H9 (cell line): ENCODE measurements around the gene TIAM1. TPM values are rescaled to one million over a fixed set of nuclear protein-coding genes. Genes with fewer than 3 reads are reported as not detected.

Experiments
- DNase-seq: peaks from one replicate; pipeline ENCODE4 v3.0.0-alpha.2; 2017
- H2AFZ ChIP-seq: one replicate; pipeline ENCODE4 v1.6.1; 2013; ENCODE audit warnings: mild to moderate bottlenecking, low read length, control low read depth, moderate library complexity
- H2AK5ac ChIP-seq: 2 replicates; pipeline ENCODE4 v1.6.1; 2013; ENCODE audit warnings: low read length, control low read depth, mixed read lengths; ENCODE audit not compliant: insufficient read length
- H2BK120ac ChIP-seq: one replicate; pipeline ENCODE4 v1.6.1; 2013; ENCODE audit warnings: low read depth, mild to moderate bottlenecking, low read length, control low read depth, inconsistent platforms; ENCODE audit not compliant: poor library complexity, severe bottlenecking
- H2BK12ac ChIP-seq: 2 replicates; pipeline ENCODE4 v1.6.1; 2013; ENCODE audit warnings: low read length, control low read depth, mixed read lengths, low read depth; ENCODE audit not compliant: insufficient read length
- H2BK15ac ChIP-seq: 2 replicates; pipeline ENCODE4 v1.6.1; 2013; ENCODE audit warnings: low read depth, low read length, control low read depth
- H2BK20ac ChIP-seq: one replicate; pipeline ENCODE4 v1.6.1; 2013; ENCODE audit warnings: low read depth, mild to moderate bottlenecking, low read length, control low read depth, inconsistent platforms; ENCODE audit not compliant: poor library complexity, severe bottlenecking
- H2BK5ac ChIP-seq: 2 replicates; pipeline ENCODE4 v1.6.1; 2013; ENCODE audit warnings: low read length, control low read depth, mixed read lengths; ENCODE audit not compliant: insufficient read length
- H3K14ac ChIP-seq: 2 replicates; pipeline ENCODE4 v1.6.1; 2013; ENCODE audit warnings: low read length, control low read depth; ENCODE audit not compliant: insufficient read depth
- H3K18ac ChIP-seq: 2 replicates; pipeline ENCODE4 v1.6.1; 2013; ENCODE audit warnings: low read depth, mild to moderate bottlenecking, mixed read lengths, low read length, control low read depth; ENCODE audit not compliant: insufficient read length
- H3K23ac ChIP-seq: 2 replicates; pipeline ENCODE4 v1.6.1; 2013; ENCODE audit warnings: low read length, control low read depth, mixed read lengths, low read depth; ENCODE audit not compliant: insufficient read length
- H3K23me2 ChIP-seq: 2 replicates; pipeline ENCODE4 v1.6.1; 2013; ENCODE audit warnings: low read depth, mild to moderate bottlenecking, mixed read lengths, low read length, control low read depth; ENCODE audit not compliant: insufficient read length, poor library complexity, severe bottlenecking
- H3K27ac ChIP-seq: 2 replicates; pipeline ENCODE4 v1.5.1; 2013; ENCODE audit warnings: low read length, control low read depth, mixed read lengths, low read depth; ENCODE audit not compliant: insufficient read length
- H3K27me3 ChIP-seq: 2 replicates; pipeline ENCODE4 v1.6.1; 2013; ENCODE audit warnings: low read length, control low read depth, inconsistent platforms; ENCODE audit not compliant: insufficient read depth
- H3K4ac ChIP-seq: 2 replicates; pipeline ENCODE4 v1.6.1; 2013; ENCODE audit warnings: low read depth, mild to moderate bottlenecking, control low read depth, inconsistent platforms, low read length, moderate library complexity
- H3K4me1 ChIP-seq: 2 replicates; pipeline ENCODE4 v1.6.1; 2013; ENCODE audit warnings: low read length, control low read depth, inconsistent platforms; ENCODE audit not compliant: insufficient read depth
- H3K4me2 ChIP-seq: 2 replicates; pipeline ENCODE4 v1.6.1; 2013; ENCODE audit warnings: low read length, control low read depth, mixed read lengths; ENCODE audit not compliant: insufficient read length, insufficient read depth
- H3K56ac ChIP-seq: 2 replicates; pipeline ENCODE4 v1.6.1; 2013; ENCODE audit warnings: low read depth, mild to moderate bottlenecking, mixed read lengths, low read length, control low read depth; ENCODE audit not compliant: insufficient read length
- H3K79me1 ChIP-seq: 2 replicates; pipeline ENCODE4 v1.6.1; 2013; ENCODE audit warnings: low read depth, mild to moderate bottlenecking, moderate library complexity, low read length, control low read depth, inconsistent platforms; ENCODE audit not compliant: insufficient read depth, poor library complexity, severe bottlenecking
- H3K79me2 ChIP-seq: 2 replicates; pipeline ENCODE4 v1.6.1; 2013; ENCODE audit warnings: low read length, control low read depth, inconsistent platforms; ENCODE audit not compliant: insufficient read depth
- H3K9ac ChIP-seq: 2 replicates; pipeline ENCODE4 v1.6.1; 2013; ENCODE audit warnings: low read length, control low read depth, mixed read lengths; ENCODE audit not compliant: insufficient read length; ENCODE audit errors: extremely low read depth
- H3K9me3 ChIP-seq: one replicate; pipeline ENCODE4 v1.6.1; 2013; ENCODE audit warnings: low read depth, low read length, inconsistent platforms; ENCODE audit not compliant: control insufficient read depth
- H3T11ph ChIP-seq: one replicate; pipeline ENCODE4 v1.6.1; 2013; ENCODE audit warnings: mild to moderate bottlenecking, low read length, control low read depth, inconsistent platforms
- H4K20me1 ChIP-seq: one replicate; pipeline ENCODE4 v1.6.1; 2013; ENCODE audit not compliant: control insufficient read depth, insufficient read length, insufficient read depth
- H4K5ac ChIP-seq: 2 replicates; pipeline ENCODE4 v1.6.1; 2013; ENCODE audit warnings: low read depth, mild to moderate bottlenecking, mixed read lengths, low read length, control low read depth; ENCODE audit not compliant: insufficient read length
- H4K8ac ChIP-seq: replicated peaks from 2 replicates; pipeline ENCODE4 v1.6.1; 2013; ENCODE audit warnings: low read length, control low read depth, mixed read lengths, low read depth; ENCODE audit not compliant: insufficient read length
- H4K91ac ChIP-seq: 2 replicates; pipeline ENCODE4 v1.6.1; 2013; ENCODE audit warnings: low read depth, mild to moderate bottlenecking, moderate library complexity, mixed read lengths, low read length, control low read depth; ENCODE audit not compliant: insufficient read length
- H3K27ac Mint-ChIP-seq, 3 experiments: 2 replicates in 2 of 3; 3 replicates in 1 of 3; pipeline ENCODE4 v1.8.0; 2020 to 2021; ENCODE audit warnings: mixed read lengths in 3 of 3, mild to moderate bottlenecking in 1 of 3, moderate library complexity in 1 of 3
- H3K27me3 Mint-ChIP-seq: 2 replicates; pipeline ENCODE4 v1.8.0; 2021; ENCODE audit warnings: low read depth, mild to moderate bottlenecking, moderate library complexity, mixed read lengths
- H3K36me3 Mint-ChIP-seq, 3 experiments: 2 replicates in 2 of 3; 3 replicates in 1 of 3; pipeline ENCODE4 v1.8.0; 2020 to 2021; ENCODE audit warnings: low read depth in 3 of 3, mixed read lengths in 3 of 3; ENCODE audit not compliant: insufficient read depth in 1 of 3
- H3K4me1 Mint-ChIP-seq, 2 experiments: 2 replicates each; pipeline ENCODE4 v1.8.0; 2020; ENCODE audit warnings: mixed read lengths in 2 of 2
- H3K4me3 Mint-ChIP-seq, 2 experiments: 2 replicates in 1 of 2; 3 replicates in 1 of 2; pipeline ENCODE4 v1.8.0; 2020 to 2021; ENCODE audit warnings: mild to moderate bottlenecking in 2 of 2, mixed read lengths in 2 of 2, moderate library complexity in 1 of 2
- H3K9me3 Mint-ChIP-seq, 2 experiments: 2 replicates in 1 of 2; 3 replicates in 1 of 2; pipeline ENCODE4 v1.8.0; 2020; ENCODE audit warnings: mild to moderate bottlenecking in 2 of 2, mixed read lengths in 2 of 2, moderate library complexity in 1 of 2
- WGBS: extraction: QIAGEN DNeasy Blood & Tissue Kit; methylation state at CpG from one replicate; pipeline ENCODE4 v1.1.7; 2013; ENCODE audit warnings: missing lambda C conversion rate, low lambda C conversion rate, mixed read lengths; ENCODE audit not compliant: insufficient read length; ENCODE audit errors: extremely low coverage; 5-methylcytosine and 5-hydroxymethylcytosine counted together
- total RNA-seq: library from RNA; stranded (reverse); gene quantifications from 2 replicates; pipeline ENCODE4 v1.2.1, GENCODE V29; 2021
- TF ChIP-seq, protein P1 (sequence below): fragments of 200-600 bp; sonication (generic); conservative IDR thresholded peaks from 3 replicates; pipeline ENCODE4 v1.8.0; 2021; ENCODE audit warnings: antibody characterized with exemption, mild to moderate bottlenecking

TIAM1 gene
- total RNA-seq, 1 experiment from 2014 or later, result 23.1 TPM

DNA sequence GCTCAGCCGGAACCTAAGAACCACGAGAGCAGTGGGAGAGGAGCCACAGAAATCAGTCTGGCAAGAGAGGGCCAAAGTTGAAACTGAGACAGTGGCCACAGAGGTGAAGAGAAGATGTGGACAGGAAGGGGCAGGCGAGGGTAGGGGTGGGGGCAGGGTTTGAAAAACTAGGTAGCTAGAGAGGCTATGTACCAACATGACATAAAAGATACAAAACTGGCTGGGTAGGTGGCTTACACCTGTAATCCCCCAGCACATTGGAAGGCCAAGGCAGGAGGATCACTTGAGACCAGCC is 28.4 kb upstream of the TIAM1 start:
- no peak for DNase-seq
- H3T11ph ChIP-seq, result no peak overlapping the region
- no peak overlapping the region for H2BK20ac ChIP-seq
- no peak overlapping the region for H2BK5ac ChIP-seq
- no peak overlapping the region for H2BK120ac ChIP-seq
- H4K20me1 ChIP-seq, result no peaks in the 10 kb centered on the region
- Mint-ChIP-seq H3K27me3 (no peaks in the 10 kb centered on the region), H3K4me3 (no peak overlapping the region), H3K27ac (no peak overlapping the region), H3K4me1 (peaks cover 8 to 14% of the 10 kb centered on the region in 2 experiments), H3K36me3 (no peaks in the 10 kb centered on the region), H3K9me3 (no peaks in the 10 kb centered on the region)
- no peak overlapping the region for H3K27ac ChIP-seq
- no peak overlapping the region for H3K56ac ChIP-seq
- H4K91ac ChIP-seq, result no peak overlapping the region
- no peak overlapping the region for H2BK15ac ChIP-seq
- H4K5ac ChIP-seq, result no peak overlapping the region
- no peak overlapping the region for H3K4ac ChIP-seq
- no peaks in the 10 kb centered on the region; the same call in 1 of the 2 replicates for H3K4me1 ChIP-seq
- no peaks in the 10 kb centered on the region for H3K79me1 ChIP-seq
- no peaks in the 10 kb centered on the region for H3K23me2 ChIP-seq
- H3K79me2 ChIP-seq, result no peaks in the 10 kb centered on the region
- TF ChIP-seq, protein P1, sequence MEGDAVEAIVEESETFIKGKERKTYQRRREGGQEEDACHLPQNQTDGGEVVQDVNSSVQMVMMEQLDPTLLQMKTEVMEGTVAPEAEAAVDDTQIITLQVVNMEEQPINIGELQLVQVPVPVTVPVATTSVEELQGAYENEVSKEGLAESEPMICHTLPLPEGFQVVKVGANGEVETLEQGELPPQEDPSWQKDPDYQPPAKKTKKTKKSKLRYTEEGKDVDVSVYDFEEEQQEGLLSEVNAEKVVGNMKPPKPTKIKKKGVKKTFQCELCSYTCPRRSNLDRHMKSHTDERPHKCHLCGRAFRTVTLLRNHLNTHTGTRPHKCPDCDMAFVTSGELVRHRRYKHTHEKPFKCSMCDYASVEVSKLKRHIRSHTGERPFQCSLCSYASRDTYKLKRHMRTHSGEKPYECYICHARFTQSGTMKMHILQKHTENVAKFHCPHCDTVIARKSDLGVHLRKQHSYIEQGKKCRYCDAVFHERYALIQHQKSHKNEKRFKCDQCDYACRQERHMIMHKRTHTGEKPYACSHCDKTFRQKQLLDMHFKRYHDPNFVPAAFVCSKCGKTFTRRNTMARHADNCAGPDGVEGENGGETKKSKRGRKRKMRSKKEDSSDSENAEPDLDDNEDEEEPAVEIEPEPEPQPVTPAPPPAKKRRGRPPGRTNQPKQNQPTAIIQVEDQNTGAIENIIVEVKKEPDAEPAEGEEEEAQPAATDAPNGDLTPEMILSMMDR, result no peak
- H3K9ac ChIP-seq, result no peak overlapping the region
- H3K14ac ChIP-seq, result no peak overlapping the region
- H3K18ac ChIP-seq, result no peak overlapping the region
- H3K23ac ChIP-seq, result no peak overlapping the region
- WGBS, result no CpG with 5 or more reads among the region's 3 CpGs
- H3K27me3 ChIP-seq, result no peaks in the 10 kb centered on the region
- no peak overlapping the region for H2BK12ac ChIP-seq
- no peak overlapping the region for H2AK5ac ChIP-seq
- H2AFZ ChIP-seq, result no peak overlapping the region
- H4K8ac ChIP-seq, result no peak overlapping the region
- H3K4me2 ChIP-seq, result no peak overlapping the region
- H3K9me3 ChIP-seq, result no peaks in the 10 kb centered on the region
